22Rv1 (cell line): ENCODE data around the gene SNX21.

Source experiments
- ZFX ChIP-seq: fragments of 450-650 bp; IDR thresholded peaks from 2 replicates; pipeline ENCODE4 v1.6.1; 2017; ENCODE audit warnings: antibody characterized with exemption, borderline replicate concordance
- TF ChIP-seq, protein P1 (sequence below): fragments of 450-650 bp; IDR thresholded peaks from 2 replicates; pipeline ENCODE4 v1.5.1; 2017; ENCODE audit warnings: mild to moderate bottlenecking

DNA sequence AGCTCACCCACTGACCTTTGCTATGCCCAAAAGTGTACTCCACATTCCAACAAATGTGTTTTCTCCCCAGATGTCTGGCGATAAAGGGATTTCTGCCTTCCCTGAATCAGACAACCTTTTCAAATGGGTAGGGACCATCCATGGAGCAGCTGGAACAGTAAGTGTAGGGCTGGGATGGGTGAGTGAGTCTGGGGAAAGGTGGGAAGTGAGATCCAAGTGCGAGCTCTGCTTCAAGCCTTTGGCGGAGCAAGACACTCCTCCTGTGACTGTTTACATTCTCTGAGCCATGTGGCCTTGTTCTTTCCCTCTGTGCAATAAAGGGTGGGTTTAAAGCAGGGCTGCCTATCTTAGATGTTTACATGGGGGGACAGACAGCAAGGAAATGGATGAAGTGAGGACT is 19.3 kb upstream of the SNX21 start:
- TF ChIP-seq, protein P1, sequence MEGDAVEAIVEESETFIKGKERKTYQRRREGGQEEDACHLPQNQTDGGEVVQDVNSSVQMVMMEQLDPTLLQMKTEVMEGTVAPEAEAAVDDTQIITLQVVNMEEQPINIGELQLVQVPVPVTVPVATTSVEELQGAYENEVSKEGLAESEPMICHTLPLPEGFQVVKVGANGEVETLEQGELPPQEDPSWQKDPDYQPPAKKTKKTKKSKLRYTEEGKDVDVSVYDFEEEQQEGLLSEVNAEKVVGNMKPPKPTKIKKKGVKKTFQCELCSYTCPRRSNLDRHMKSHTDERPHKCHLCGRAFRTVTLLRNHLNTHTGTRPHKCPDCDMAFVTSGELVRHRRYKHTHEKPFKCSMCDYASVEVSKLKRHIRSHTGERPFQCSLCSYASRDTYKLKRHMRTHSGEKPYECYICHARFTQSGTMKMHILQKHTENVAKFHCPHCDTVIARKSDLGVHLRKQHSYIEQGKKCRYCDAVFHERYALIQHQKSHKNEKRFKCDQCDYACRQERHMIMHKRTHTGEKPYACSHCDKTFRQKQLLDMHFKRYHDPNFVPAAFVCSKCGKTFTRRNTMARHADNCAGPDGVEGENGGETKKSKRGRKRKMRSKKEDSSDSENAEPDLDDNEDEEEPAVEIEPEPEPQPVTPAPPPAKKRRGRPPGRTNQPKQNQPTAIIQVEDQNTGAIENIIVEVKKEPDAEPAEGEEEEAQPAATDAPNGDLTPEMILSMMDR = no peak
- no peak for TF ChIP-seq ZFX
